ENCODE measurements around the gene CKAP2L. TPM values are rescaled to one million over a fixed set of nuclear protein-coding genes. Genes with fewer than 3 reads are reported as not detected.

Gene CKAP2L
- total and polyA plus RNA-seq, 9 of the 15 experiments (the other 6 are each of a cell fraction or from before 2014, with no cell fraction given): 10.4 to 21.9 (median 14.2) TPM

DNA sequence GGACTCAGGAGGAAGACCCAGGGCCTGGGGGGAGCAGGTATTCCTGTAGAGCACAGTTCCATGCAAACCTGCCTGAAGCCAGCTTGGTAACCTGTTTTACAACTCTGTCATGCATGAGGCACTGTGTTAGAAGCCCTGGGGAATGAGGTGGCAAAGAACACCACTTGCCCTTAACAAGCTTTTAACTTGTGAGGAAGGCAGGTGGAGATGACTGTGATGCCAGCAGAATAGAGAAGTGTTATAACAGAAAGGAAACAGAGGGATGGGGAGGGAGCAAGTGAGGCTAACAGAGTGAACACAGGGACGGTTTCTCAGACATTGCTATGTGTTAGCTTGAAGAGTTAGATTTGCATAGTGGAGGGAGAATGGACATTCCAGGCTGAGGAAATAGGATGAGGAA is 31.4 kb upstream of the CKAP2L start:
- in situ Hi-C loops (cut with MboI) (no loop called here), intact Hi-C loops (cut with micrococcal nuclease) (loop anchor here (2.0 kb wide), 1 partner anchor 31 kb away; the partner anchor contains the start of gene CKAP2L)
- no TSS peak for BruUV-seq (replicated peaks)
- H3K9me3 ChIP-seq (replicated peaks; ENCODE audit: control insufficient read depth, insufficient read depth, low read depth, low read length): 0 out of 2 replicates have a peak, but pooled peaks cover 4% of the 10 kb centered on the region
- H4K20me1 ChIP-seq (replicated peaks; ENCODE audit: control insufficient read depth, insufficient read depth, low read length): no peaks in the 10 kb centered on the region
- WGBS (ENCODE audit: insufficient coverage, low coverage, missing lambda C conversion rate): 58% methylated on average over 1 of the region's 1 CpG
- no peak overlapping the region for H3K4me3 ChIP-seq
- 0 out of 2 replicates have a peak overlapping the region, but pooled peaks have one; percentile 36 for H2AFZ ChIP-seq (ENCODE audit: low read depth, low read length)
- no peak for DNase-seq (ENCODE audit: extremely low read depth in 1 of 4, low spot score in 3 of 4)
- no peaks in the 10 kb centered on the region for H3K79me2 ChIP-seq (ENCODE audit: control insufficient read depth, insufficient read depth, low read length)
- no peak overlapping the region for H3K27ac ChIP-seq (ENCODE audit: extremely low read depth, low read depth, low read length)
- no peak for FAIRE-seq
- no peak for ATAC-seq
- H3K36me3 ChIP-seq (ENCODE audit: control insufficient read depth, insufficient read depth, low read length): no peaks in the 10 kb centered on the region
- peaks cover 3 to 24% of the 10 kb centered on the region in 2 experiments for H3K4me1 ChIP-seq (replicated peaks in 1 of 2; ENCODE audit: control insufficient read depth in 2 of 2, insufficient read depth in 2 of 2, low read length in 2 of 2)
- CTCF ChIA-PET (ENCODE audit: low intra/inter-chr PET ratio): no interaction called here
- POLR2A ChIA-PET: no interaction called here
- H3K27me3 ChIP-seq (ENCODE audit: control insufficient read depth in 2 of 2, insufficient read depth in 2 of 2, low read length in 2 of 2): no peaks in the 10 kb centered on the region
- no peak overlapping the region for H3K4me2 ChIP-seq (ENCODE audit: insufficient read depth, low read length)
- no peak overlapping the region for H3K9ac ChIP-seq (ENCODE audit: insufficient read depth in 1 of 2, low read depth in 2 of 2, low read length in 2 of 2)
- no peaks in the 10 kb centered on the region for H3K9me1 ChIP-seq (ENCODE audit: control insufficient read depth, insufficient read depth, low read length)
- TF ChIP-seq EP300 (IDR thresholded peaks at IDR 0.05; ENCODE audit: low read length) (no peak), CBX8 (IDR thresholded peaks at IDR 0.05; ENCODE audit: borderline replicate concordance, extremely low read depth, low read depth, low read length, poor library complexity, severe bottlenecking) (no peak), ESRRA (IDR thresholded peaks at IDR 0.05; ENCODE audit: borderline replicate concordance, low read depth) (no peak), KLF13 (tag; IDR thresholded peaks at IDR 0.05; ENCODE audit: borderline replicate concordance, low read depth) (no peak), ETS2 (tag; IDR thresholded peaks at IDR 0.05; ENCODE audit: borderline replicate concordance, poor library complexity, severe bottlenecking) (no peak), PRMT5 (CRISPR knock-in tag; IDR thresholded peaks at IDR 0.05) (no peak), NBN (IDR thresholded peaks at IDR 0.05; ENCODE audit: low read depth) (no peak)
- TF ChIP-seq, protein P1, sequence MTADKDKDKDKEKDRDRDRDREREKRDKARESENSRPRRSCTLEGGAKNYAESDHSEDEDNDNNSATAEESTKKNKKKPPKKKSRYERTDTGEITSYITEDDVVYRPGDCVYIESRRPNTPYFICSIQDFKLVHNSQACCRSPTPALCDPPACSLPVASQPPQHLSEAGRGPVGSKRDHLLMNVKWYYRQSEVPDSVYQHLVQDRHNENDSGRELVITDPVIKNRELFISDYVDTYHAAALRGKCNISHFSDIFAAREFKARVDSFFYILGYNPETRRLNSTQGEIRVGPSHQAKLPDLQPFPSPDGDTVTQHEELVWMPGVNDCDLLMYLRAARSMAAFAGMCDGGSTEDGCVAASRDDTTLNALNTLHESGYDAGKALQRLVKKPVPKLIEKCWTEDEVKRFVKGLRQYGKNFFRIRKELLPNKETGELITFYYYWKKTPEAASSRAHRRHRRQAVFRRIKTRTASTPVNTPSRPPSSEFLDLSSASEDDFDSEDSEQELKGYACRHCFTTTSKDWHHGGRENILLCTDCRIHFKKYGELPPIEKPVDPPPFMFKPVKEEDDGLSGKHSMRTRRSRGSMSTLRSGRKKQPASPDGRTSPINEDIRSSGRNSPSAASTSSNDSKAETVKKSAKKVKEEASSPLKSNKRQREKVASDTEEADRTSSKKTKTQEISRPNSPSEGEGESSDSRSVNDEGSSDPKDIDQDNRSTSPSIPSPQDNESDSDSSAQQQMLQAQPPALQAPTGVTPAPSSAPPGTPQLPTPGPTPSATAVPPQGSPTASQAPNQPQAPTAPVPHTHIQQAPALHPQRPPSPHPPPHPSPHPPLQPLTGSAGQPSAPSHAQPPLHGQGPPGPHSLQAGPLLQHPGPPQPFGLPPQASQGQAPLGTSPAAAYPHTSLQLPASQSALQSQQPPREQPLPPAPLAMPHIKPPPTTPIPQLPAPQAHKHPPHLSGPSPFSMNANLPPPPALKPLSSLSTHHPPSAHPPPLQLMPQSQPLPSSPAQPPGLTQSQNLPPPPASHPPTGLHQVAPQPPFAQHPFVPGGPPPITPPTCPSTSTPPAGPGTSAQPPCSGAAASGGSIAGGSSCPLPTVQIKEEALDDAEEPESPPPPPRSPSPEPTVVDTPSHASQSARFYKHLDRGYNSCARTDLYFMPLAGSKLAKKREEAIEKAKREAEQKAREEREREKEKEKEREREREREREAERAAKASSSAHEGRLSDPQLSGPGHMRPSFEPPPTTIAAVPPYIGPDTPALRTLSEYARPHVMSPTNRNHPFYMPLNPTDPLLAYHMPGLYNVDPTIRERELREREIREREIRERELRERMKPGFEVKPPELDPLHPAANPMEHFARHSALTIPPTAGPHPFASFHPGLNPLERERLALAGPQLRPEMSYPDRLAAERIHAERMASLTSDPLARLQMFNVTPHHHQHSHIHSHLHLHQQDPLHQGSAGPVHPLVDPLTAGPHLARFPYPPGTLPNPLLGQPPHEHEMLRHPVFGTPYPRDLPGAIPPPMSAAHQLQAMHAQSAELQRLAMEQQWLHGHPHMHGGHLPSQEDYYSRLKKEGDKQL (CRISPR knock-in tag; IDR thresholded peaks at IDR 0.05; ENCODE audit: borderline replicate concordance): no peak
- TF ChIP-seq, protein P2, sequence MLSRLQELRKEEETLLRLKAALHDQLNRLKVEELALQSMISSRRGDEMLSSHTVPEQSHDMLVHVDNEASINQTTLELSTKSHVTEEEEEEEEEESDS (CRISPR knock-in tag; IDR thresholded peaks at IDR 0.05): no peak
- TF ChIP-seq, protein P3, sequence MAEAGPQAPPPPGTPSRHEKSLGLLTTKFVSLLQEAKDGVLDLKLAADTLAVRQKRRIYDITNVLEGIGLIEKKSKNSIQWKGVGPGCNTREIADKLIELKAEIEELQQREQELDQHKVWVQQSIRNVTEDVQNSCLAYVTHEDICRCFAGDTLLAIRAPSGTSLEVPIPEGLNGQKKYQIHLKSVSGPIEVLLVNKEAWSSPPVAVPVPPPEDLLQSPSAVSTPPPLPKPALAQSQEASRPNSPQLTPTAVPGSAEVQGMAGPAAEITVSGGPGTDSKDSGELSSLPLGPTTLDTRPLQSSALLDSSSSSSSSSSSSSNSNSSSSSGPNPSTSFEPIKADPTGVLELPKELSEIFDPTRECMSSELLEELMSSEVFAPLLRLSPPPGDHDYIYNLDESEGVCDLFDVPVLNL (CRISPR knock-in tag; IDR thresholded peaks at IDR 0.05; ENCODE audit: low read depth): no peak
